Measurements from ENCODE around the gene TSPAN33.
"Not testable (repeated sequence)": the region's sequence is repeated elsewhere in the genome, so short reads cannot be mapped to it uniquely, and the experiment has no call there.

The TSPAN33 gene

GRCh38 chr7:129169686-129170440, 25.4 kb downstream of the TSPAN33 start:
- DNase-seq (ENCODE audit: extremely low read depth, low read depth), result no peak
- no peak for TF ChIP-seq CTCF (IDR thresholded peaks at IDR 0.05; ENCODE audit: low read depth, low read length, missing control alignments)
- peak overlapping the region; percentile 32; the same call in 1 of the 2 replicates for H3K4me3 ChIP-seq (replicated peaks; ENCODE audit: low read depth, low read length)

- no peak for DNase-seq (ENCODE audit: extremely low read depth, low read depth)
- no peak for TF ChIP-seq CTCF (IDR thresholded peaks at IDR 0.05; ENCODE audit: low read depth, low read length, missing control alignments)
- H3K4me3 ChIP-seq (replicated peaks; ENCODE audit: low read depth, low read length), result no peak overlapping the region
Observed at GRCh38 chr7:129170441-129171021, 26.0 kb downstream of the TSPAN33 start.

- H3K4me3 ChIP-seq (replicated peaks; ENCODE audit: low read depth, low read length); DNase-seq (ENCODE audit: extremely low read depth, low read depth): not testable (repeated sequence)
Observed at GRCh38 chr7:129173861-129174260, 29.4 kb downstream of the TSPAN33 start.

GRCh38 chr7:129176916-129177710, 32.6 kb downstream of the TSPAN33 start:
- no peak for TF ChIP-seq CTCF (IDR thresholded peaks at IDR 0.05; ENCODE audit: low read depth, low read length, missing control alignments)
- no peak overlapping the region for H3K4me3 ChIP-seq (replicated peaks; ENCODE audit: low read depth, low read length)
- no peak for DNase-seq (ENCODE audit: extremely low read depth, low read depth)

GRCh38 chr7:129184981-129185670, 40.6 kb downstream of the TSPAN33 start:
- DNase-seq (ENCODE audit: extremely low read depth, low read depth), result no peak
- TF ChIP-seq CTCF (IDR thresholded peaks at IDR 0.05; ENCODE audit: low read depth, low read length, missing control alignments), result no peak
- H3K4me3 ChIP-seq (replicated peaks; ENCODE audit: low read depth, low read length), result no peak overlapping the region

- no peak overlapping the region for H3K4me3 ChIP-seq (replicated peaks; ENCODE audit: low read depth, low read length)
- DNase-seq (ENCODE audit: extremely low read depth, low read depth), result no peak
- no peak for TF ChIP-seq CTCF (IDR thresholded peaks at IDR 0.05; ENCODE audit: low read depth, low read length, missing control alignments)
Observed at GRCh38 chr7:129186749-129187260, 42.3 kb downstream of the TSPAN33 start.

All from HFF-Myc (cell line).